Astrocyte (in vitro differentiated cells and primary cell): Measurements from ENCODE around the gene PPP2R5E. TPM values are rescaled to one million over a fixed set of nuclear protein-coding genes. Genes with fewer than 3 reads are reported as not detected.

Experiments used
- DNase-seq: peaks from one replicate; pipeline ENCODE4 v3.0.0-alpha.2; 2010; ENCODE audit warnings: low read depth
- FAIRE-seq: peaks from 2 replicates; lab custom pipeline; 2011; peaks lifted over from hg19 to GRCh38; lab: Jason Lieb, UNC
- H2AFZ ChIP-seq: 2 replicates; pipeline ENCODE4 v1.6.0; 2012; ENCODE audit warnings: low read depth, low read length, inconsistent platforms
- H3K27ac ChIP-seq: 2 replicates; pipeline ENCODE4 v1.5.1; 2011; ENCODE audit warnings: low read depth, low read length, inconsistent platforms
- H3K27me3 ChIP-seq: 2 replicates; pipeline ENCODE4 v1.6.0; 2011; ENCODE audit warnings: low read length, inconsistent platforms; ENCODE audit not compliant: insufficient read depth
- H3K36me3 ChIP-seq: 2 replicates; pipeline ENCODE4 v1.5.1; 2011; ENCODE audit warnings: low read length, inconsistent platforms; ENCODE audit not compliant: insufficient read depth
- H3K4me1 ChIP-seq: 2 replicates; pipeline ENCODE4 v1.5.1; 2011; ENCODE audit warnings: low read length, inconsistent platforms; ENCODE audit not compliant: insufficient read depth
- H3K4me2 ChIP-seq: 2 replicates; pipeline ENCODE4 v1.6.0; 2012; ENCODE audit warnings: low read length, inconsistent platforms
- H3K4me3 ChIP-seq: 2 replicates; pipeline ENCODE4 v1.5.1; 2011; ENCODE audit warnings: low read depth, mild to moderate bottlenecking, low read length, inconsistent platforms; ENCODE audit not compliant: insufficient read depth
- H3K79me2 ChIP-seq: 2 replicates; pipeline ENCODE4 v1.6.0; 2012; ENCODE audit warnings: mild to moderate bottlenecking, low read length, inconsistent platforms; ENCODE audit not compliant: insufficient read depth
- H3K9ac ChIP-seq: 2 replicates; pipeline ENCODE4 v1.6.0; 2012; ENCODE audit warnings: mild to moderate bottlenecking, low read length, inconsistent platforms
- H3K9me3 ChIP-seq: 2 replicates; pipeline ENCODE4 v1.5.1; 2012; ENCODE audit warnings: low read depth, mild to moderate bottlenecking, low read length, inconsistent platforms; ENCODE audit not compliant: insufficient read depth
- H4K20me1 ChIP-seq: 2 replicates; pipeline ENCODE4 v1.6.0; 2012; ENCODE audit warnings: low read length, inconsistent platforms; ENCODE audit not compliant: insufficient read depth
- H3K27ac Mint-ChIP-seq: one replicate; pipeline ENCODE4 v1.8.0; 2021; ENCODE audit warnings: mild to moderate bottlenecking, mixed read lengths; ENCODE audit not compliant: unreplicated experiment
- H3K27me3 Mint-ChIP-seq: one replicate; pipeline ENCODE4 v1.8.0; 2021; ENCODE audit warnings: low read depth, mixed read lengths; ENCODE audit not compliant: unreplicated experiment
- H3K36me3 Mint-ChIP-seq: one replicate; pipeline ENCODE4 v1.8.0; 2021; ENCODE audit warnings: low read depth, mixed read lengths; ENCODE audit not compliant: unreplicated experiment
- H3K4me1 Mint-ChIP-seq: one replicate; pipeline ENCODE4 v1.8.0; 2021; ENCODE audit warnings: low read depth, mixed read lengths; ENCODE audit not compliant: unreplicated experiment
- H3K4me3 Mint-ChIP-seq: one replicate; pipeline ENCODE4 v1.8.0; 2021; ENCODE audit warnings: mild to moderate bottlenecking, moderate library complexity, mixed read lengths; ENCODE audit not compliant: unreplicated experiment
- H3K9me3 Mint-ChIP-seq: one replicate; pipeline ENCODE4 v1.8.0; 2021; ENCODE audit warnings: mild to moderate bottlenecking, mixed read lengths; ENCODE audit not compliant: unreplicated experiment
- EZH2 ChIP-seq: IDR thresholded peaks from 2 replicates; pipeline ENCODE4 v1.6.1; 2012; ENCODE audit warnings: mild to moderate bottlenecking, low read length, inconsistent platforms; ENCODE audit not compliant: insufficient read depth
- total RNA-seq: library from RNA; stranded (reverse); gene quantifications from 2 replicates; pipeline ENCODE4 v1.2.1, GENCODE V29; 2021
- TF ChIP-seq, protein P1 (sequence below): IDR thresholded peaks from 2 replicates; pipeline ENCODE4 v1.5.1; 2011; ENCODE audit warnings: low read depth, mild to moderate bottlenecking, inconsistent platforms, low read length, moderate library complexity; ENCODE audit not compliant: insufficient read depth

Gene PPP2R5E
- total RNA-seq, 1 donor from 2014 or later = 69.3 TPM

DNA sequence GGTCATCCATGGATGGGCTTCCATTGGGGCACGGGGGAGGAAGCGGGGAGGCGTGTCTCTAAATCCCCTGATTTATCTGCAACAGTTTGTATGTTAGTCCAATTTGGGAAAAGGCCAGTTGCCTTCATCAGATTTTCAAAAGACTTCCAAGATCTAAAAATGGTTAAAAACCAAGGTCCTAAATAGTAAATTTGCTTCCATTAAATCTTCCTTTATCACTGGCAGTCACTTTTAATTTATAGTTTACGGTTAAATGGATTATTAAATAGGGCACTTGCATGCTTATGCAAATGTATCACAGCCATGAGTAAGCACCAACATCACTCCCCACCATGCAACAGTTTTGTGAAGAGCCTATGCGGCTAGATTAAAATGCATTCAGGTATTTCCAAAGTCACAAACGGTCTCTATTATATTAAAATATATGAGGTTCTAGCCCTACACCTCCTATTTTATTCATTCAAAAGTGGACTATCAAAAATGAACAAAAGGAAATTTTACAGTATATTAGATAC, 116.3 kb downstream of the PPP2R5E start:
- peaks cover 3% of the 10 kb centered on the region for H3K36me3 ChIP-seq
- H3K4me1 Mint-ChIP-seq = peaks cover 5% of the 10 kb centered on the region
- no peak overlapping the region for H3K4me3 Mint-ChIP-seq
- H2AFZ ChIP-seq = no peak overlapping the region
- no peaks in the 10 kb centered on the region for H3K27me3 Mint-ChIP-seq
- TF ChIP-seq, protein P1, sequence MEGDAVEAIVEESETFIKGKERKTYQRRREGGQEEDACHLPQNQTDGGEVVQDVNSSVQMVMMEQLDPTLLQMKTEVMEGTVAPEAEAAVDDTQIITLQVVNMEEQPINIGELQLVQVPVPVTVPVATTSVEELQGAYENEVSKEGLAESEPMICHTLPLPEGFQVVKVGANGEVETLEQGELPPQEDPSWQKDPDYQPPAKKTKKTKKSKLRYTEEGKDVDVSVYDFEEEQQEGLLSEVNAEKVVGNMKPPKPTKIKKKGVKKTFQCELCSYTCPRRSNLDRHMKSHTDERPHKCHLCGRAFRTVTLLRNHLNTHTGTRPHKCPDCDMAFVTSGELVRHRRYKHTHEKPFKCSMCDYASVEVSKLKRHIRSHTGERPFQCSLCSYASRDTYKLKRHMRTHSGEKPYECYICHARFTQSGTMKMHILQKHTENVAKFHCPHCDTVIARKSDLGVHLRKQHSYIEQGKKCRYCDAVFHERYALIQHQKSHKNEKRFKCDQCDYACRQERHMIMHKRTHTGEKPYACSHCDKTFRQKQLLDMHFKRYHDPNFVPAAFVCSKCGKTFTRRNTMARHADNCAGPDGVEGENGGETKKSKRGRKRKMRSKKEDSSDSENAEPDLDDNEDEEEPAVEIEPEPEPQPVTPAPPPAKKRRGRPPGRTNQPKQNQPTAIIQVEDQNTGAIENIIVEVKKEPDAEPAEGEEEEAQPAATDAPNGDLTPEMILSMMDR = no peak
- TF ChIP-seq EZH2 = no peak
- no peak overlapping the region for H3K4me2 ChIP-seq
- H3K9ac ChIP-seq = no peak overlapping the region
- H3K27ac Mint-ChIP-seq = no peak overlapping the region
- peaks cover 58% of the 10 kb centered on the region for H4K20me1 ChIP-seq
- H3K27ac ChIP-seq = no peak overlapping the region
- no peaks in the 10 kb centered on the region for H3K9me3 ChIP-seq
- no peak overlapping the region for H3K4me3 ChIP-seq
- no peaks in the 10 kb centered on the region for H3K4me1 ChIP-seq
- peaks cover 3% of the 10 kb centered on the region for H3K36me3 Mint-ChIP-seq
- peak; percentile 31 for DNase-seq
- H3K9me3 Mint-ChIP-seq = no peaks in the 10 kb centered on the region
- no peaks in the 10 kb centered on the region for H3K27me3 ChIP-seq
- H3K79me2 ChIP-seq = peaks cover 75% of the 10 kb centered on the region
- no peak for FAIRE-seq

DNA sequence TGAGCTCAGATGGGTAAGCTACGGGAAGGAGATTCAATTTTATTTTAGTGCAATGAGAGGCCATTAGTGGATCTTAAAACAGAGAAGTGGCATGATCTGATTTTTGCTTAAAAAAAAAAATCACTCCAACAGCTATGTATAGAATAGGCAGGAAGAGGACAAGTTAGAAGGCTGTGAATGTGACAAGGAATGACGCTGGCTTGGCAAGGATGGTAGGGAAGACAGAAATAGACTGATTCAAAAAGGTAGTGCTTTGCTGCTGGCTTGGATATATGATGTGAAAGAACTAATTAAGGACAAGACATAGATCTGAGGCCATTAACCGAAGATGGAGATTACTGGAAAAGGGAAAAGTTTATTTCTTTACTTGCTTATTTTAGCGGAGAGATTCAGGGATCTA, 119.3 kb downstream of the PPP2R5E start:
- Histone ChIP-seq H3K79me2 (peaks cover 53% of the 10 kb centered on the region), H2AFZ (no peak overlapping the region), H3K27ac (no peak overlapping the region), H3K4me2 (no peak overlapping the region), H4K20me1 (peaks cover 58% of the 10 kb centered on the region), H3K36me3 (peaks cover 11% of the 10 kb centered on the region), H3K4me3 (no peak overlapping the region), H3K9me3 (no peaks in the 10 kb centered on the region), H3K9ac (no peak overlapping the region), H3K4me1 (no peaks in the 10 kb centered on the region), H3K27me3 (no peaks in the 10 kb centered on the region)
- Mint-ChIP-seq H3K4me1 (peaks cover 3% of the 10 kb centered on the region), H3K27me3 (no peaks in the 10 kb centered on the region), H3K9me3 (no peaks in the 10 kb centered on the region), H3K27ac (no peak overlapping the region), H3K36me3 (peaks cover 5% of the 10 kb centered on the region), H3K4me3 (no peak overlapping the region)
- DNase-seq (no peak), FAIRE-seq (no peak)
- TF ChIP-seq, protein P1 = no peak
- TF ChIP-seq EZH2 = no peak

DNA sequence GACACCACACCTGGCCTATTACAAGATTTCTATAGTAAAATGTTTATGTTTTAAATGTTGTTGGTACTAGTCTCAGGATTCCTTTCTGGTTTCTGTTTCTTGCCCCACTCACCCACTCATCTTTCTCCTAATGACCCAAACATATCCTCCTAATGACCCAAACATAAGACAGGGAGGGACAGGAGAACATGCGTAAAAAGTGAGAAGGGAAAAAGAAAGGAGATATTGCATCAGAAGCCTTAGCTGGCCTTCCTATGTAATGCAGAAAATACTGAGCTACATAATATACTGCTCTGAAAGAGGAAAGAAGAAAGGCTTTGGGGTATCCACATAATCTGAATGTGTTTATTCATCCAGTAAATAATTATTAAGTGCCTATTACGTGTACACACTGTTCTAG, 119.8 kb downstream of the PPP2R5E start:
- H3K4me1 ChIP-seq = no peaks in the 10 kb centered on the region
- FAIRE-seq = no peak
- Mint-ChIP-seq H3K4me1 (peaks cover 3% of the 10 kb centered on the region), H3K9me3 (no peaks in the 10 kb centered on the region), H3K27me3 (no peaks in the 10 kb centered on the region), H3K4me3 (no peak overlapping the region), H3K27ac (no peak overlapping the region), H3K36me3 (peaks cover 5% of the 10 kb centered on the region)
- H3K27me3 ChIP-seq = no peaks in the 10 kb centered on the region
- no peak overlapping the region for H2AFZ ChIP-seq
- H3K4me3 ChIP-seq = no peak overlapping the region
- H3K4me2 ChIP-seq = no peak overlapping the region
- TF ChIP-seq, protein P1 = no peak
- no peak for TF ChIP-seq EZH2
- H3K79me2 ChIP-seq = peaks cover 50% of the 10 kb centered on the region
- no peak overlapping the region for H3K9ac ChIP-seq
- no peaks in the 10 kb centered on the region for H3K9me3 ChIP-seq
- no peak overlapping the region for H3K27ac ChIP-seq
- H4K20me1 ChIP-seq = peaks cover 58% of the 10 kb centered on the region
- H3K36me3 ChIP-seq = peaks cover 11% of the 10 kb centered on the region
- no peak for DNase-seq
